ENCODE measurements around the gene SEMA3F. TPM values are rescaled to one million over a fixed set of nuclear protein-coding genes. Genes with fewer than 3 reads are reported as not detected.

The SEMA3F gene
- total RNA-seq, 1 experiment from 2014 or later: 3.9 TPM

GRCh38 chr3:50193286-50193685 lies 38.2 kb downstream of the SEMA3F start:
- BruUV-seq (replicated peaks): no TSS peak
- TF ChIP-seq CTCF (conservative IDR thresholded peaks at IDR 0.05; ENCODE audit: low read depth, low read length) (no peak), EZH2 (IDR thresholded peaks at IDR 0.05; ENCODE audit: borderline replicate concordance, low read depth, low read length, poor library complexity, severe bottlenecking) (no peak)
- H3K4me1 ChIP-seq (ENCODE audit: insufficient read depth, low read length, poor library complexity, severe bottlenecking): no peaks in the 10 kb centered on the region
- no peak for DNase-seq (ENCODE audit: low spot score)
- peaks cover 15% of the 10 kb centered on the region for H3K27me3 ChIP-seq (replicated peaks; ENCODE audit: insufficient read depth, low read depth, low read length, poor library complexity)
- no peaks in the 10 kb centered on the region for H3K36me3 ChIP-seq (ENCODE audit: insufficient read depth, low read length, poor library complexity, severe bottlenecking)
- no peaks in the 10 kb centered on the region for H3K9me3 ChIP-seq (ENCODE audit: low read depth, low read length, poor library complexity, severe bottlenecking)
- ChIA-PET POLR2A (ENCODE audit: low non-redundant PET) (no interaction called here), CTCF (interaction anchor here (0.6 kb wide), 1 partner anchor 52 kb away, joined by 3 read pairs; no protein-coding TSS in a partner anchor)
- H3K27ac ChIP-seq (ENCODE audit: low read depth, low read length, poor library complexity, severe bottlenecking): no peak overlapping the region
- intact Hi-C loops (cut with micrococcal nuclease; ENCODE audit: unreplicated experiment): no loop called here
- no peak overlapping the region for H3K4me3 ChIP-seq (ENCODE audit: low read depth, low read length, poor library complexity, severe bottlenecking)

GRCh38 chr3:50193746-50194127 lies 38.6 kb downstream of the SEMA3F start:
- no peak for TF ChIP-seq CTCF (conservative IDR thresholded peaks at IDR 0.05; ENCODE audit: low read depth, low read length)
- TF ChIP-seq EZH2 (IDR thresholded peaks at IDR 0.05; ENCODE audit: borderline replicate concordance, low read depth, low read length, poor library complexity, severe bottlenecking): no peak
- Histone ChIP-seq H3K9me3 (ENCODE audit: low read depth, low read length, poor library complexity, severe bottlenecking) (no peaks in the 10 kb centered on the region), H3K36me3 (ENCODE audit: insufficient read depth, low read length, poor library complexity, severe bottlenecking) (no peaks in the 10 kb centered on the region), H3K4me1 (ENCODE audit: insufficient read depth, low read length, poor library complexity, severe bottlenecking) (no peaks in the 10 kb centered on the region), H3K27me3 (replicated peaks; ENCODE audit: insufficient read depth, low read depth, low read length, poor library complexity) (peaks cover 15% of the 10 kb centered on the region), H3K27ac (ENCODE audit: low read depth, low read length, poor library complexity, severe bottlenecking) (no peak overlapping the region), H3K4me3 (ENCODE audit: low read depth, low read length, poor library complexity, severe bottlenecking) (no peak overlapping the region)
- intact Hi-C loops (cut with micrococcal nuclease; ENCODE audit: unreplicated experiment): loop anchor here (2.0 kb wide), 1 partner anchor 33 kb away; no protein-coding TSS in a partner anchor
- no peak for DNase-seq (ENCODE audit: low spot score)
- POLR2A ChIA-PET (ENCODE audit: low non-redundant PET): no interaction called here
- BruUV-seq (replicated peaks): no TSS peak
- CTCF ChIA-PET: interaction anchor here (1.0 kb wide), 1 partner anchor 67 kb away, joined by 3 read pairs; no protein-coding TSS in a partner anchor

GRCh38 chr3:50194128-50194902 lies 39.2 kb downstream of the SEMA3F start:
- Histone ChIP-seq H3K4me1 (ENCODE audit: insufficient read depth, low read length, poor library complexity, severe bottlenecking) (no peaks in the 10 kb centered on the region), H3K27ac (ENCODE audit: low read depth, low read length, poor library complexity, severe bottlenecking) (no peak overlapping the region), H3K4me3 (ENCODE audit: low read depth, low read length, poor library complexity, severe bottlenecking) (no peak overlapping the region), H3K27me3 (replicated peaks; ENCODE audit: insufficient read depth, low read depth, low read length, poor library complexity) (peaks cover 19% of the 10 kb centered on the region), H3K36me3 (ENCODE audit: insufficient read depth, low read length, poor library complexity, severe bottlenecking) (no peaks in the 10 kb centered on the region), H3K9me3 (ENCODE audit: low read depth, low read length, poor library complexity, severe bottlenecking) (no peaks in the 10 kb centered on the region)
- CTCF ChIA-PET: interaction anchor here (0.7 to 1.2 kb wide), 4 partner anchors 32 to 66 kb away, joined by 3 to 7 read pairs (median 4); partner anchors contain the start of gene GNAI2
- DNase-seq (ENCODE audit: low spot score): peak; percentile 55
- intact Hi-C loops (cut with micrococcal nuclease; ENCODE audit: unreplicated experiment): loop anchor here (2.0 kb wide), 1 partner anchor 32 kb away; no protein-coding TSS in a partner anchor
- peak; percentile 81 for TF ChIP-seq CTCF (conservative IDR thresholded peaks at IDR 0.05; ENCODE audit: low read depth, low read length)
- TF ChIP-seq EZH2 (IDR thresholded peaks at IDR 0.05; ENCODE audit: borderline replicate concordance, low read depth, low read length, poor library complexity, severe bottlenecking): no peak
- POLR2A ChIA-PET (ENCODE audit: low non-redundant PET): no interaction called here
- BruUV-seq (replicated peaks): no TSS peak

Data from A673 (cell line).